HUES48 (cell line): ENCODE measurements around the gene DLG2.

Experiments
- H3K27ac ChIP-seq: one replicate; pipeline ENCODE4 v1.7.0; 2013; ENCODE audit warnings: low read depth, low read length, inconsistent platforms
- H3K27me3 ChIP-seq: 2 replicates; pipeline ENCODE4 v1.6.1; 2013; ENCODE audit warnings: mild to moderate bottlenecking, low read length; ENCODE audit not compliant: control insufficient read depth, insufficient read depth
- H3K36me3 ChIP-seq: 2 replicates; pipeline ENCODE4 v1.6.1; 2013; ENCODE audit warnings: low read length; ENCODE audit not compliant: control insufficient read depth, insufficient read depth
- H3K4me1 ChIP-seq: 2 replicates; pipeline ENCODE4 v1.6.1; 2013; ENCODE audit warnings: mild to moderate bottlenecking, low read length; ENCODE audit not compliant: control insufficient read depth, insufficient read depth
- H3K4me3 ChIP-seq: 2 replicates; pipeline ENCODE4 v1.5.1; 2013; ENCODE audit warnings: mild to moderate bottlenecking, low read depth, low read length
- H3K9ac ChIP-seq: 2 replicates; pipeline ENCODE4 v1.6.1; 2013; ENCODE audit warnings: mild to moderate bottlenecking, low read depth, low read length, moderate library complexity
- H3K9me3 ChIP-seq: 2 replicates; pipeline ENCODE4 v1.6.1; 2013; ENCODE audit warnings: low read length; ENCODE audit not compliant: control insufficient read depth, insufficient read depth

The DLG2 gene

GRCh38 chr11:84396521-84396920, 1230.6 kb downstream of the DLG2 start:
- H3K9ac ChIP-seq = peak overlapping the region; percentile 24; the same call in 1 of the 2 replicates
- H3K4me3 ChIP-seq = no peak overlapping the region
- no peaks in the 10 kb centered on the region for H3K36me3 ChIP-seq
- no peaks in the 10 kb centered on the region for H3K27me3 ChIP-seq
- peaks cover 6% of the 10 kb centered on the region; the same call in 1 of the 2 replicates for H3K4me1 ChIP-seq
- H3K9me3 ChIP-seq = no peaks in the 10 kb centered on the region
- no peak overlapping the region for H3K27ac ChIP-seq

- Histone ChIP-seq H3K9me3 (no peaks in the 10 kb centered on the region), H3K9ac (no peak overlapping the region), H3K4me3 (no peak overlapping the region), H3K36me3 (no peaks in the 10 kb centered on the region), H3K27me3 (no peaks in the 10 kb centered on the region), H3K27ac (no peak overlapping the region), H3K4me1 (peaks cover 16% of the 10 kb centered on the region)
Measured at GRCh38 chr11:84390441-84391078, 1236.6 kb downstream of the DLG2 start.

GRCh38 chr11:84389696-84390095, 1237.4 kb downstream of the DLG2 start:
- Histone ChIP-seq H3K4me1 (peaks cover 10% of the 10 kb centered on the region), H3K36me3 (no peaks in the 10 kb centered on the region), H3K4me3 (no peak overlapping the region), H3K27ac (no peak overlapping the region), H3K9me3 (no peaks in the 10 kb centered on the region), H3K9ac (no peak overlapping the region), H3K27me3 (no peaks in the 10 kb centered on the region)

GRCh38 chr11:84384731-84385130, 1242.4 kb downstream of the DLG2 start:
- Histone ChIP-seq H3K4me3 (no peak overlapping the region), H3K27ac (no peak overlapping the region), H3K36me3 (no peaks in the 10 kb centered on the region), H3K27me3 (no peaks in the 10 kb centered on the region), H3K4me1 (no peaks in the 10 kb centered on the region; the same call in 1 of the 2 replicates), H3K9me3 (no peaks in the 10 kb centered on the region), H3K9ac (no peak overlapping the region)

- no peak overlapping the region for H3K4me3 ChIP-seq
- no peaks in the 10 kb centered on the region for H3K36me3 ChIP-seq
- H3K27ac ChIP-seq = no peak overlapping the region
- no peaks in the 10 kb centered on the region for H3K27me3 ChIP-seq
- no peak overlapping the region for H3K9ac ChIP-seq
- no peaks in the 10 kb centered on the region; the same call in 1 of the 2 replicates for H3K4me1 ChIP-seq
- H3K9me3 ChIP-seq = no peaks in the 10 kb centered on the region
Measured at GRCh38 chr11:84383576-84383975, 1243.6 kb downstream of the DLG2 start.

- no peaks in the 10 kb centered on the region for H3K9me3 ChIP-seq
- no peak overlapping the region for H3K9ac ChIP-seq
- no peaks in the 10 kb centered on the region for H3K27me3 ChIP-seq
- no peaks in the 10 kb centered on the region for H3K36me3 ChIP-seq
- H3K27ac ChIP-seq = no peak overlapping the region
- H3K4me3 ChIP-seq = no peak overlapping the region
- no peaks in the 10 kb centered on the region; the same call in 1 of the 2 replicates for H3K4me1 ChIP-seq
Measured at GRCh38 chr11:84381666-84382065, 1245.5 kb downstream of the DLG2 start.

- Histone ChIP-seq H3K4me1 (no peaks in the 10 kb centered on the region), H3K9me3 (no peaks in the 10 kb centered on the region), H3K4me3 (no peak overlapping the region), H3K27ac (no peak overlapping the region), H3K36me3 (no peaks in the 10 kb centered on the region), H3K9ac (no peak overlapping the region), H3K27me3 (no peaks in the 10 kb centered on the region)
Measured at GRCh38 chr11:84372381-84372950, 1254.7 kb downstream of the DLG2 start.

- no peaks in the 10 kb centered on the region for H3K36me3 ChIP-seq
- H3K27ac ChIP-seq = no peak overlapping the region
- no peaks in the 10 kb centered on the region; the same call in 1 of the 2 replicates for H3K27me3 ChIP-seq
Measured at GRCh38 chr11:84358034-84358433, 1269.1 kb downstream of the DLG2 start.

GRCh38 chr11:84355911-84356310, 1271.2 kb downstream of the DLG2 start:
- peaks cover 6% of the 10 kb centered on the region; the same call in 1 of the 2 replicates for H3K4me1 ChIP-seq
- no peaks in the 10 kb centered on the region for H3K36me3 ChIP-seq
- H3K4me3 ChIP-seq = no peak overlapping the region
- H3K27ac ChIP-seq = no peak overlapping the region
- no peak overlapping the region for H3K9ac ChIP-seq
- no peaks in the 10 kb centered on the region for H3K9me3 ChIP-seq
- no peaks in the 10 kb centered on the region; the same call in 1 of the 2 replicates for H3K27me3 ChIP-seq

More at GRCh38 chr11:84358034-84358433, 1269.1 kb downstream of the DLG2 start:
- no peaks in the 10 kb centered on the region for H3K9me3 ChIP-seq
- peaks cover 6% of the 10 kb centered on the region; the same call in 1 of the 2 replicates for H3K4me1 ChIP-seq
- no peak overlapping the region for H3K9ac ChIP-seq
- H3K4me3 ChIP-seq = no peak overlapping the region

GRCh38 chr11:84345597-84345996, 1281.5 kb downstream of the DLG2 start:
- Histone ChIP-seq H3K4me3 (no peak overlapping the region), H3K9ac (no peak overlapping the region), H3K27me3 (no peaks in the 10 kb centered on the region), H3K27ac (no peak overlapping the region), H3K36me3 (no peaks in the 10 kb centered on the region), H3K4me1 (no peaks in the 10 kb centered on the region), H3K9me3 (no peaks in the 10 kb centered on the region)

GRCh38 chr11:84345027-84345426, 1282.1 kb downstream of the DLG2 start:
- H3K4me1 ChIP-seq = no peaks in the 10 kb centered on the region
- H3K27me3 ChIP-seq = no peaks in the 10 kb centered on the region
- H3K9ac ChIP-seq = no peak overlapping the region
- no peaks in the 10 kb centered on the region for H3K9me3 ChIP-seq
- no peak overlapping the region for H3K4me3 ChIP-seq
- H3K27ac ChIP-seq = no peak overlapping the region
- no peaks in the 10 kb centered on the region for H3K36me3 ChIP-seq
